Measurements from ENCODE around the gene SREK1IP1. TPM values are rescaled to one million over a fixed set of nuclear protein-coding genes. Genes with fewer than 3 reads are reported as not detected.

Gene SREK1IP1
- total RNA-seq, 1 experiment from 2014 or later: 29.4 TPM

Other genes with a start within 250 kb of the SREK1IP1 start
- gene SHISAL2B, start 78.2 kb downstream of the SREK1IP1 start, total RNA-seq (2014; rRNA removed; shearing (Covaris generic); ENCODE audit: low replicate concordance): not detected in 2 replicates
- gene CWC27, start 239 bp upstream of the SREK1IP1 start, total RNA-seq (2014; rRNA removed; shearing (Covaris generic); ENCODE audit: low replicate concordance): 19.5 and 24.5 TPM in 2 replicates